ENCODE results near the gene CNTN4. TPM values are rescaled to one million over a fixed set of nuclear protein-coding genes. Genes with fewer than 3 reads are reported as not detected.

Gene CNTN4
- total RNA-seq, 1 experiment from 2014 or later, result 5.7 TPM

- no peak overlapping the region for H3K27ac ChIP-seq (ENCODE audit: low read depth, low read length, poor library complexity, severe bottlenecking)
- POLR2A ChIA-PET (ENCODE audit: low non-redundant PET), result no interaction called here
- H3K4me1 ChIP-seq (ENCODE audit: insufficient read depth, low read length, poor library complexity, severe bottlenecking), result no peaks in the 10 kb centered on the region
- CTCF ChIA-PET, result no interaction called here
- DNase-seq (ENCODE audit: low spot score), result no peak
- BruUV-seq (replicated peaks), result no TSS peak
- TF ChIP-seq CTCF (conservative IDR thresholded peaks at IDR 0.05; ENCODE audit: low read depth, low read length) (no peak), EZH2 (IDR thresholded peaks at IDR 0.05; ENCODE audit: borderline replicate concordance, low read depth, low read length, poor library complexity, severe bottlenecking) (no peak)
- H3K36me3 ChIP-seq (ENCODE audit: insufficient read depth, low read length, poor library complexity, severe bottlenecking), result no peaks in the 10 kb centered on the region
- H3K4me3 ChIP-seq (ENCODE audit: low read depth, low read length, poor library complexity, severe bottlenecking), result no peak overlapping the region
- H3K27me3 ChIP-seq (replicated peaks; ENCODE audit: insufficient read depth, low read depth, low read length, poor library complexity), result no peaks in the 10 kb centered on the region
- H3K9me3 ChIP-seq (ENCODE audit: low read depth, low read length, poor library complexity, severe bottlenecking), result no peaks in the 10 kb centered on the region
- intact Hi-C loops (cut with micrococcal nuclease; ENCODE audit: unreplicated experiment), result no loop called here
These were observed 799.2 kb downstream of the CNTN4 start for GRCh38 chr3:2897821-2898220.

GRCh38 chr3:2898591-2899353 lies 800.1 kb downstream of the CNTN4 start:
- Histone ChIP-seq H3K36me3 (ENCODE audit: insufficient read depth, low read length, poor library complexity, severe bottlenecking) (no peaks in the 10 kb centered on the region), H3K9me3 (ENCODE audit: low read depth, low read length, poor library complexity, severe bottlenecking) (no peaks in the 10 kb centered on the region), H3K4me3 (ENCODE audit: low read depth, low read length, poor library complexity, severe bottlenecking) (no peak overlapping the region), H3K27me3 (replicated peaks; ENCODE audit: insufficient read depth, low read depth, low read length, poor library complexity) (no peaks in the 10 kb centered on the region), H3K4me1 (ENCODE audit: insufficient read depth, low read length, poor library complexity, severe bottlenecking) (no peaks in the 10 kb centered on the region), H3K27ac (ENCODE audit: low read depth, low read length, poor library complexity, severe bottlenecking) (no peak overlapping the region)
- no peak for DNase-seq (ENCODE audit: low spot score)
- intact Hi-C loops (cut with micrococcal nuclease; ENCODE audit: unreplicated experiment), result no loop called here
- POLR2A ChIA-PET (ENCODE audit: low non-redundant PET), result no interaction called here
- CTCF ChIA-PET, result no interaction called here
- no TSS peak for BruUV-seq (replicated peaks)
- TF ChIP-seq CTCF (conservative IDR thresholded peaks at IDR 0.05; ENCODE audit: low read depth, low read length) (no peak), EZH2 (IDR thresholded peaks at IDR 0.05; ENCODE audit: borderline replicate concordance, low read depth, low read length, poor library complexity, severe bottlenecking) (no peak)

GRCh38 chr3:2904054-2904453 lies 805.4 kb downstream of the CNTN4 start:
- intact Hi-C loops (cut with micrococcal nuclease; ENCODE audit: unreplicated experiment), result no loop called here
- POLR2A ChIA-PET (ENCODE audit: low non-redundant PET), result no interaction called here
- CTCF ChIA-PET, result no interaction called here
- Histone ChIP-seq H3K4me3 (ENCODE audit: low read depth, low read length, poor library complexity, severe bottlenecking) (no peak overlapping the region), H3K27me3 (replicated peaks; ENCODE audit: insufficient read depth, low read depth, low read length, poor library complexity) (no peaks in the 10 kb centered on the region), H3K27ac (ENCODE audit: low read depth, low read length, poor library complexity, severe bottlenecking) (no peak overlapping the region), H3K4me1 (ENCODE audit: insufficient read depth, low read length, poor library complexity, severe bottlenecking) (no peaks in the 10 kb centered on the region), H3K36me3 (ENCODE audit: insufficient read depth, low read length, poor library complexity, severe bottlenecking) (no peaks in the 10 kb centered on the region), H3K9me3 (ENCODE audit: low read depth, low read length, poor library complexity, severe bottlenecking) (no peaks in the 10 kb centered on the region)
- TF ChIP-seq CTCF (conservative IDR thresholded peaks at IDR 0.05; ENCODE audit: low read depth, low read length) (no peak), EZH2 (IDR thresholded peaks at IDR 0.05; ENCODE audit: borderline replicate concordance, low read depth, low read length, poor library complexity, severe bottlenecking) (no peak)
- DNase-seq (ENCODE audit: low spot score), result no peak
- no TSS peak for BruUV-seq (replicated peaks)

Measured in A673 (cell line).